SKM-1 (cell line): ENCODE data around the gene CCDC187.

Source experiments
- DNase-seq: peaks from one replicate; lab custom pipeline; 2025; ENCODE audit not compliant: unreplicated experiment; lab: John Stamatoyannopoulos, UW

Gene CCDC187

DNA sequence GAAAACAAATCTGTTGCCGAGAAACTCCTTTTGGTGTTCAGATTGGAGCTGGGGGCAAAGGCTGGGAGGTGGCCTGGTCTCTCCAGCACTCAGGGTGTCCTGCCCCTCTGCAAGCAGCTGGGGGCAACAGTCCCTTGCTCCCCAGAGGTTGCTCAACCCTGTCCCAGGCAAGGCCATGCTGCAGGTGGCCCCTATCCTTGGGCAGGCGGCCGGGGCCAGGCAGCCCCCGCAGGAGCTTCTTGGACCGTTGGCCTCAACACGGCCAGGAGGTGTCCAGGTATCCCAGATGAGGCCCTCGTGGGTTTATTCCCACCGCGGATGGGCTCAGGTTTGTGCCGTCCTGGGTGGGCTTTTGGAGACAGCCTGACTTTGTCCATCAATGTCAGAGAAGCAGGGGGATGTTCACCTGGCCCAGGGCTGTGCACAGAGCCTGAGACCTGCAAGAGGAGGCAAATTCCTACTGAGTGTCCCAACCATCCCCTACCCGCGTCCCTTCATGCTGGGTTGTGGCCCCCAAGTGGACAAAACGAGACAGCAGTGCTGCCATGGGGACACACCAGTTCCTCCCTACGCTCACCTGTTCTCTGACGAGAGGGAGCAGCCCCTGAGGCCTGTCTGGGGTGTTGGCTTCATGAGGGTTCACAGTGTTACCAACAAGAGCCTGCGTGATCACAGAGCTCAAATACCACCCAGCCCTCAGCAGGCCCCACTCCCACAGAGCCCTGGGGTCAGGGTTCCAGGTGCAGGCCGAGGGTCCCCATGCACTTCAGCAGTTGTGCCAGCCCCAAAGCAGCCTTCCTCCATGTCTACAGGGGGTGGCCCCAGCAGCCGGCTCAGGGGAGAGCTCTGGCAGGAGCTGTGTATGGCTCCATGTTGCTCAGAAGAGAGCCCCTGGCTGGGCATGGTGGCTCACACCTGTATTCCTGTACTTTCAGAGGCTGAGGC lies 9.5 kb upstream of the CCDC187 start:
- DNase-seq, result no peak

DNA sequence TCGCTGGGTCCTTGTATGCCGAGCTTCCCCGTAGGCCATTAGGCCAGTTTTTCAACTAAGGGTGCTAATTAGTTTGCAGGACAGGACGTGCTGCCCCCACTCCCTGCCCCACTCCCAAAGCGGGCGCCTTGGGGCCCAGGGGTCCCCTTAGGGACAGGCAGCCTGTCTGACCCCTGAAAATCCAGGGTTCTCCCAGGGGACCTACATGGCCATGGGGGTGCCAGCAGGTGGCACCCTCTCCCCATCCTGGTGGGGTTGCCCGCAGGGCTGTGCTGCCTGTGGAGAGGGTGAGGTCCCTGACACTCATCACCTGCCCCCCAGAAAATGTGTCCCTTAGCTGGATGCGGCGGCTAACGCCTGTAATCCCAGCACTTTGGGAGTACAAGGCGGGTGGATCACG lies 8.5 kb upstream of the CCDC187 start:
- DNase-seq, result no peak

DNA sequence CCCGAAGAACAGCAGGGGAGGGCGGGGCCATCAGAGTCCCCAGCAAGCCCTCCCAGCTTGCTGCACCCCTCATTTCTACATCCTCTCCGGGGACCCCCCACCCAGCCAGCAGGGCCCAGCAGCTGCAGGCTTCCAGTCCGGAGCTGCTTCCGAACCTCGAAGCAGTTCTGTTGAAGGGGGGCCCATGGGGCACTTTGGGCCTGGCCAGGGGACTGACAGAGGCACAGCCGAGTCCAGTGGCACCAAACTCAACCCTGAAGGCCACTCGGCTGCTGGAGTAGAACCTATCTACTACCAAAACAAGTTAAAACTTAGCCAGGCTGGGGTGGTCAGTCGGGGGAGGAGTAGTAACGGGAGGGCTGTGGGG lies 8.1 kb upstream of the CCDC187 start:
- no peak for DNase-seq

DNA sequence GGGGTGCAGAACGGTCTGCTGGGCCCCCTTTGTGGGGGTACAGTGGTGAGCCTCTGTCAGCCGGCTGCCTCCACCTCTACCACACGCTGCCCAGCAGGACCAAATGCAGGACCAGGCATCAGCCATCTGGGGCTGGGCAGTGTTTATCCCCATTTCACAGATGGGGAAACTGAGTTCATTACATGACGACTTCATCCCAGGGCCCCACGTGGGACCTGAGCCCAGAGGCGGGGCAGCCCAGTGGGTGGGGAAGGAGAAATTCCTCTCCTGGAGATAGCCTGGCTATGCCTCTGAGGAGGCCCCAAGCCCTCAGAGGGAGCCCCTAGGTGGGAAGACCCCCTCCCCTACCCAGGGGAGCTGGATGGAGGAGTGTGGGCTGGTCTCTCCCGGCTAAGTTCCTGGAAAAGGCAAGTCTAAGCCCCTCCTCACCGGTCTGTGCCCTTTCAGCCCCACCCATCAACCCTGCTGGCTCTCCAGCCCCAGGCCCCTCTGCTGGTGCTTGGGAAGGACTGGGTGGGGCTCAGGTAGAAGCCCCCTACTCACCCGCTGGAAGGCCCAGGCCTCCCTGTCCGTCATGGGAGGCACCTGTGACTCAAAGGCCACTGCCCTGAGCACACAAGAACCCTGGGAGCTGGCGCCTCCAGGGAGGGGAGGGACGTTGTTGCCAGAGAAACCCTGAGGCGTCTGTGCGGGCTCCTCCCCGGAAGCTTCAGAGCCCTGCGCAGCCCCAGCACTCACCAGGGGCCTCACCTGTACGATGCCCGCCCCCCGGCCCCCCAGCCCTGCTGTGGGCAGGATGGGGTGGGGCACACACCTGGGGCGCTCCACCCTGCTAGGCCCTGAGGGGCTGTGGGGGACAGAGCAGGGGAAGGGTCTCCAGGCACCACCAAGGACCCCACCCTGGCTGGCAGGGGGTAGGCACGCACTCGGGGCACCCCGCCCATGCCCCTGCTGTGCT lies 7.4 kb upstream of the CCDC187 start:
- no peak for DNase-seq

DNA sequence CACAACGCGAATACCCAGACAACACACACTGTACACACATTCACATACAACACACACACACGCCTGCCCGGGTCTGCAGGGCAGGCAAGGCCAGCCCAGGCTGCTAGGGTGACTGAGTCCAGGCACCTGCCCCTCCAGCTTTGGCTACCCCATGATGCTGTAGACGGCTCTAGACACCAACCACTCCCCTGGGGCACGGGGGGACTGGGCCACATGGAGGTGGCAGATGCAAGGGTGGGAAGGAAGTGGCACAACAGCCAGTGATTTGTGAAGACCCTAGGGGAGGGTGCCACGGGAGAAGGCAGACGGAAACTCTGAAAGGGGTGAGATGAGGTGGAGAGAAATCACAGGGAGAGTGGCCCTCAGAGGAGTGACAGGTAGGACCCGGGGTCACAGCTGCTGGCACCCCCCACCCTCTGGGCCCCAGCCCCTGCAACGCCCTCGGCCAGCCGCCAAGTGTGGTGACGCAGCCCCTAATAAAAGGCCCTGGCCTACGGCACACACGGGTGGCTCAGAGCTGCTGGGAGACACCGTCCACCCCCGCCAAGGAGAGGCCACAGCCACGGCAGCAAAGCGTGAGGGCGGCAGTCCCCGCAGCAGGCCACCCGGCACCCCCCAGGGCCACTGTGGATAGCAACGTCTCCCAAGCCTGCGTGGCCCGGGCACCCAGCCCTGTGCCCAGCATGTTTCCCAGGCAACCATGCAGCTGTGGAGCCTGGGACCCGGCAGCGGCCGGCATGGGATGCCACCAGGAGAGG lies 6.6 kb upstream of the CCDC187 start:
- no peak for DNase-seq

DNA sequence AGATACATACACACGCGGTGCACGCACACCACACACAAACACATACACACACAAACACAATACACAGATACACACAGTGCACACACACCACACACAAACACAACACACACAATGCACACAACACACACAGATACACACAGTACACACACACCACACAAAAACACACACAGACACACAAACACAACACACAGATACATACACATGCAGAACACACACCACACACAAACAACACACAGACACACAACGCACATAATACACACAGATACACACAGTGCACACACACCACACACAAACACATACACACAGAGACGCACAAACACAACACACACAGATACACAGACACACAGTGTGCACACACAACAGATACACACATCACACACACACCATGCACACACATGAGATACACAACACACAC lies 5.9 kb upstream of the CCDC187 start:
- no peak for DNase-seq

DNA sequence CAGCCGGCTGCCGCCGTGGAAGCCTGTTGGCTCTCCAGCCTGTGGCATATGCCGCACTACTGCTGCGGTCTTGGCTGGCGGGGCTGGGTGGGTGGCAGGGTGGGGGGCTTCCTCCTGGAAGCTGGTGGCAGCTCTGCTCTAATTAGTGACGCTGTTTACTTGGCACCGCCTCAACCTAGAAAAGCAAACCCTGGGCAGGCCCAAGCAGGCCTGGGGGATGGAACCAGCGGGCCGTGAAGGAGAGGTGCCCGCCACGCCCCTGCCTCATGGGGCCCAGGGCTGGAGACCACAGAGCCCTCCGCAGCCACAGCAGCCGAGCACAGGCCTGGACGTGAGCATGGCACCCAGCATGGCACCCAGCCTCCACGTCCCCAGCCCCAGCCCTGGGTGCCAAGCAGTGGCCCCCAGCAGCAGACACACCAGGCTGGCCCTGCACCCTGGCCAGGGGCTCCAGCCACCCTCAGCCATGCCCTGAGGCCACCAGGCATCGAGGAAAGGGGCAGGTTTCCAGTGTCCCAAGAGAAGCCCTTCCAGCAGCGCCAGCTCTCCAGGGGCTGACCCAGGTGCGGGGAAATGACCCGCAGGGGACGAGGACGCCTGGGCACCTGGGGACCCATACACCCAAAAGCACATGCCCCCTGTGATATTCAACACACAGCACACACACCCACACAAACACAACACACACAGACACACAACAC lies 5.4 kb upstream of the CCDC187 start:
- no peak for DNase-seq

DNA sequence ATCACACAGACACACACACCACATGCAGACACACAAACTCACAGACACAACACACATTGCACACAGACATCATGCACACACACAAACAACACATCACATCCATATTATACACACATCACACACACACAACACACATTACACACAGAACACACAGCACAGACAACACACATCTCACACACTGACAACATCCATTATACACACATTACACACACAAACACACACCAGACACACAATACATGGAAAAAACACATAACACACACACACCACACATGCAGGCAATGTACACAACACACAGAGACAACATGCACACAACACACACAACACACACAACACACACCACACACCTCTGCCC lies 4.8 kb upstream of the CCDC187 start:
- no peak for DNase-seq

DNA sequence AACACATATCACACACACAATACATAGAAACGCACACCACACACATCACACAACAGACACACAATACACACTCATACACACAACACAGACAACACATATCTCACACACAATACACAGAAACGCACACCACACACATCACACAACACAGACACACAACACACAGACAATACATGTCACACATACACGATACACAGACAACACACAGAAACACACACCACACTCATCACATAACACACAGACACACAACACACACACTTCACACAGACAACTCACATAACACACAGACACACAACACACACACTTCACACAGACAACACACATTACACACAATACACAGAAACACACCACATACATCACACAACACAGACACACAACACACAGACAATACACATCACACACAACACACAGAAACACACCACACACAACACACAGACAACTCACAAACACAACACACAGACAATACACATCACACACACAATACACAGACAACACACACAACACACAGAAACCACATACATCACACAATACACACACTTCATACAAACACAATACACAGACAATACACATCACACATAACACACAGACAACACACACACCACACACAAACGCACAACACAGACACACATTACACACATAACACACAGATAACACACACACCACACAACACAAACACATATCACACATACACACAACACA lies 4.3 kb upstream of the CCDC187 start:
- no peak for DNase-seq

DNA sequence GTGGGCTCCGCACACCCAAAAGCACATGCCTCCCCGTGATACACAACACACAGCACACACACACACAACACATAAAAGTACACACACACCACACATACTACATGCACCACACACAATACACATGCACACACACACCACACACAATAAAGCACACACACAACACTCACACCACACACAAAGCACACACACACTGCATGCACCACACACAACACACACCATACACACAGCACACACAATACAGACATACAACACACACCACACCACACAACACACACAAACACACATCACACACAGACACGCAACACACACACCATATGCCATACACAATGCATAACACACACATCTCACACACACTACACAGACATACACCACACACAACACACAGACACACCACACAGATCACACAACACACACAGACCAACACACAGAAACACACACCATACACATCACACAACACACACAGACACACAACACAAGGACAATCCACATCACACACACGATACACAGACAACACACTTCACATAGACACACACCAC lies 3.4 kb upstream of the CCDC187 start:
- no peak for DNase-seq

DNA sequence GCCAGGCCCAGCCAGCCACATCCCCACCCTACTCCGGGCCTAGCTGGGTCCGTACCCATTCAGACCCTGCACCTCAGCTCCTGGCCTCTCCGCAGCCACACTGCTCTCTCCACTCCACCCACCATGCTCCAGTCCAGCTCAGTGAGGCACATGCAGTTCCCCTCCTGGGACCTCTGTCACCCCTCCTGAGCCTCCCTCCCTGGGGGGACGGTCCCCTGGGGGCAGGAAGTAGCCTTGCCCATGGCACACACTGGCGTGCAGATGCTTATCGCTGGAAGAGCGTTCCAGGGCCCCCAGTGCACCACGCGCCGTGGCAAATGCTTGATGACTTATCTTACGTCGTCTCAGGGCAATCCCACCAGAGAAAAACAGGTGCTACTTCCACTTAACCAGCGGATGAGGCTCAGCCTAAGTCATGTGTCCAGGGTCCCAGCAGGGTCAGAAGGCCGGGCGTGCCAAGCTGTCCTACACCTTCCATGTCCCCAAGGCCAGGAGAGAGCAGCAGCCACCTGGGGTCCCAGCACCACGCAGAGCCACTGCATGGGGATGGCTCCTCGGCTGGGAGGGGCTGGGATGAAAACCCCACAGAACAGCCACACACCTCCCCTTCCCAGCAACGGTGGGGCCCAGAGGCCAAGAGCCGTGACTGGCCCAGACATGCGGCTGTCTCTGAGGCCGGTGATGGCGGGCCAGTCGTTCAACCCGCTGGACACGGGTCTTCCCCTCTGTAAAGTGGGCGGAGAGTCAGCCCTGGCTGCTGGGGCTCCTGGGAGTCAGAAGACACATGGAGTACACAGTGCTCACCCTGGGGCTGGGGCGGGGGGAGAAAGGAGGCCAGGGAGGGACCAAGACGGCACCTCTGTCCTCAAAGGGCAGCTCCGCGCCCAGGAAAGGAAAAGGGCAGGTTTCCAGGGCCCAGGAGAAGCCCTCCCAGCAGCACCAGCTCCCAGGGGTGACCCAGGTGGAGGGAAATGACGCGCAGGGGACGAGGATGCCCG lies 2.6 kb upstream of the CCDC187 start:
- no peak for DNase-seq

DNA sequence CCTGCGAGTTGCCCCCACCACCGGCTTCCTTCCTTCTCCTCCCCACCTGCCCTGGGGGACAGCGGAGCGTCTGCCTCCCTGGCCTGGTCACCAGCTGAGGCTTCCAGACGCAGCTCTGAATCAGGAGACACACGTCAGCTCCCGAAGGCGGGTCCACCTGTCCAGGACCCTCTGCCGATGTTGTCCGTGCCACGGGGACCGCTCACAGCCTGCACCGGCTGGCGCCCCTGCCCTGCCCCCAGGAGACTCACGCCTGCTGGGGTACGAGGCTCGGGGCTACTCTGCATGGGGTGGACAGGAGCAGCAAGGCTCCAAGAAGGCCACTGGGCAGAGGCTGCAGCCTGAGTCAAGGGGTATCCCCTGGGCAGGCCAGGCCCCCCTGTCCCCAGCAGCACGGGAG lies 1.9 kb upstream of the CCDC187 start:
- DNase-seq, result no peak

DNA sequence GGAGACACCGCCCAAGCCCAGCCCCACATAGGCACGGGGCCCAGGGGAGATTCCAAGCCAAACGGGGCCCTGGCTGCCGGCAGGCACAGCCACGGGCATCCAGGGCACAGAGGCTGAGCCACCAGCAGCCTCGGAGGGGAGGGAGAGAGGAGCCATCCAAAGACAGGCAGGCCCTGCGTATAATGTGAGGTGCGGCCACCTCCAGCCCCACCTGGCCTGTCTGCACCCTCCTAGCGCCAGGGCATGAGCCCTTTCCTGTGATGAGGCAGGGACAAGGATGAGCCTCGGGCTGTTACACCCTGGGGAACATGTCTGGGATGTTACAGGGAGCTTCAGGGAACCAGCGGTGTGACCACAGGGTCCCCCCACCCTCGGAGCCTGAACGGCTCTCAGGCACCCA lies 1.1 kb upstream of the CCDC187 start:
- DNase-seq, result no peak

DNA sequence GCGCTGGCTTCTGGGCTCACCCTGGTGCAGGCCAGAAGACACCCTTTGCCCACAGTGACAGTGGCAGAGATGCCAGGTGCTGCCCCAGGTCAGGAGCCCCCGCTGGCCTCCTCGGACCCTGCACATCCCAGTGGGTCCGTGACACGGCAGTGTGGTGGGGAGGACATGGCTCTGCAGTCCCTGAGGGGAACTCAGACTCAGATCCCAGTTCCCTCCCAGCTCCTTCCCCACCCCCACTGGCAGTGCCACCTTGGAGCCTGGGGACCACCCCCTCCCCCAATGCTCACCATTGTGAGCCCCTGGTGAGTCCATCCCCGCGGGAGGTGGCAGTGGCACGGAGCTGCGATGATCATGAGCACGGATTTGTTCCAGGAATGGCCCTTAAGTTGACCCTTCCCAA lies 562 bp upstream of the CCDC187 start:
- no peak for DNase-seq

DNA sequence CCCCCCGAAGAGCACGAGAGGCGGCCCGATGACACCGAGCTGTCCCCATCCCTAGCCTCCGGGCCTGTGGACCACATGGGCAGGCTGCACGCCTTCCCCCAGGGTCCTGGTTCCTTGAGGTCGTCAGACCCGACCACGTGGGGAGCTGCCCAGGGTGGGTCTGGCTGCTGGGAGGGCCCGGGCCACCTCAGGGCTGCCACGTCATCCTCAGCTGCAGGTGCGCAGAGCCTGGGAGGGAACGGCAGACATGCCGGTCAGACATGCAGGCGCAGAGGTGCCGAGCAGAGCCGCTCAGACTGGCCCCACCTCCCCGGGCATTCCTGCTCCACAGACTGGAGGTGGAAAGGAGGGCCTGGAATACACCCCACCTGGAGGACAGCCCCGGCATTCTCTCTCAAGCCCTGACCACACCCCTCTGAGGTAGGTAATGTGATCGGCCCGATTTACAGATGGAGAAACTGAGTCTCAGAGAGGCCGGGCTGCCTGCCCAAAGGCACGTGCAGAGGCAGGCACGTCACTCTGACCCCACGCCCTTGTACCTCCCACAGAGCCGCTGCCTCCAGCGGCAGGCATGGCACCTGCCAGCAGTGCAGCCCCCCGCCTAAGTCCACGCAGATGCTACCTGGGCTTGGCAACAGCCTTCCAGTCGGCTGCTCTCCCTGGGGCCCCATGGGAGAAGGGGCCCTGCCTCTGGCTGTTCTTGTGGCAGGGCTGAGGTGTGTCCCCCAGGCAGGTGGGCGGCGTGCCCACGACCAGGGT lies 649 bp downstream of the CCDC187 start:
- DNase-seq, result no peak

DNA sequence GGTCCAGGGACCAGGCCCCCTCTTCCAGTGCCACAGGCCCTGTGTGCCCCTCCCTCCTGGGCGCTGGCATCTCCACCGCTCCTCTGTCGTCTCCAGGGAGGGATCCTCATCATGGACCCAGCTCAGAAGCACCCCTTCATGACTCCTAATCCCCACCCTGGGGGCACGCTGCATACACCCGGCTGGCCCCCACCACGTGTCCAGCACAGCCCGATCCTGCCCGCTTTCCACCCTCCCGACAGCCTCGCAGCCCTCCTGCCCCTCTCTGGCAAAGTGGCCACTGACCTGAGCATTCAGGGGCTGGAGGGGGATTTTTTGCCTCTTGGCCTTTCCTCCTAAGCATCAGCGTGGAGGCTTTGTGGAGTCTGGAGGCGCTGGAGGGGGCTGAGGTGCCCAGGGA lies 1.4 kb downstream of the CCDC187 start:
- DNase-seq, result no peak

DNA sequence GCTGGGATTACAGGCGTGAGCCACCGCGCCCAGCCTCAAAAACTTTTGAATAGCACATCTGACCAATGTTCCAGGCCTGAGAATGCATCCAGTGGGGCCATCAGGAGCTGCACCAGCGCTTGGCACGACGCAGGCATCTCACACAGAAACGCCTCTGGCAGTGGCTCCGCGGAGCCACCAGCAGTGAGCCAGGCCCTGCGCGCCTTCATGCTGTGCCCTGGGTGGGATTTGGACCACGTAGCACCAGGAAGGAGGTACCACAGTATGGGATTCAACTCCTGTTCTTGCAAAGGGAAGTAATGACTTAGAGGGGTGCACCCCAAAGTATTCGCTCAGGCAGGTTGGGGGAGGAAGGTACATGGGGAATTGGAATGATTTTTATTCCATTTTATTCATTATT lies 3.0 kb downstream of the CCDC187 start:
- no peak for DNase-seq

DNA sequence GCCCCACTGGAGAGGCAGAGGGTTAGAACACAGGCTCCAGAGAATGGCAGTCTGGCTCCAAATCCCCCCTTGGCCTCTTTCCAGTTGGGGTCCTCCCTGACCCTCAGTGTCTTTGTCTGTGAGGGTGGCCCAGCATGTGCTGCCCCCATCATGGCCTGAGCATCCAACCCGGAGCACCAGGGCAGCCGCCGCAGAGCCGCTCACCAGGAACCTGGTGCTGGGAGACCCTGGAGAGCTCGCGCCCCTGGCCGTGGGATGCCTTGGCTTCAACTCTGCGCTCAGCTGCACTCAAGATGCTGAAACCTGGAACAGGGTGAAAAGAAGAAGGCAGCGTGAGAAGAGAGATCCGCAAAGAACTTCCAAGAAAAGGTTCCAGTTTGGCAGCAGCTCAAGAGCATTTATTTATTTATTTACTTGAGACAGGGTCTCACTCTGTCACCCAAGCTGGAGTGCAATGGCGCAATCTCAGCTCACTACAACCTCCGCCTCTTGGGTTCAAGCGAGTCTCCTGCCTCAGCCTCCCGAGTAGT lies 3.8 kb downstream of the CCDC187 start:
- no peak for DNase-seq
